ENCODE results near the gene RNF220. TPM values are rescaled to one million over a fixed set of nuclear protein-coding genes. Genes with fewer than 3 reads are reported as not detected.

The RNF220 gene
- total and polyA plus RNA-seq, 11 donors: 54.2 to 108 (median 62.4) TPM

- peaks cover 0 to 21% (median 0%) of the 10 kb centered on the region in 12 donors for H3K4me1 ChIP-seq
- intact Hi-C loops (cut with DNase I): no loop called here
- H3K27ac ChIP-seq: no peak overlapping the region
- no peaks in the 10 kb centered on the region for H3K9me3 ChIP-seq
- DNase-seq (no peak), ATAC-seq (no peak)
- H3K4me3 ChIP-seq: no peak overlapping the region
- 91 to 99% (median 95%) methylated on average over 4 of the region's 4 CpGs for WGBS, 4 donors
- H3K27me3 ChIP-seq: no peaks in the 10 kb centered on the region
- TF ChIP-seq POLR2A (IDR thresholded peaks at IDR 0.05) (no peak), CTCF (IDR thresholded peaks at IDR 0.05) (no peak)
- H3K36me3 ChIP-seq: no peaks in the 10 kb centered on the region
These were observed 280.2 kb downstream of the RNF220 start for GRCh38 chr1:44685218-44685617.

DNA sequence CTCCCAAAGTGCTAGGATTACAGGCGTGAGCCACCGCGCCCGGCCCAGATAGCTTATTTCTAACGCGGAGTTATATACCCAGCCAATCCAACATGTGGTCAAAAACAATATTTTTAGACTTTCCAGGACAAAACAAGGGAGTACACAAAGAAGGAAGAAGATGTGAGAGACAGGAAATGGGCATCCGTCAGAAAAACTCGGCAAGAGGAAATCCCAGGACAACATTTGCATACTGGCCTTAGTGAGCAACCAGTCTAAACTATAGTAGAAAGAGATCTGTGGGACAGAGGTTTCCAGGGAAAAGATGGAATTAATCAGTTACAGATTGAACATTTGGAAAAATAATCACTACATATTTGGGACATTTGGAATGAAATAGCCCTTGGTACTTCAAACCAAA, 280.8 kb downstream of the RNF220 start:
- WGBS, 4 donors: 72 to 83% (median 79%) methylated on average over 8 of the region's 8 CpGs
- H3K4me1 ChIP-seq: peaks cover 0 to 21% (median 0%) of the 10 kb centered on the region in 12 donors
- no peaks in the 10 kb centered on the region for H3K36me3 ChIP-seq
- no peak overlapping the region for H3K27ac ChIP-seq
- no peak for DNase-seq
- intact Hi-C loops (cut with DNase I): no loop called here
- no peak for ATAC-seq
- no peak overlapping the region for H3K4me3 ChIP-seq
- no peaks in the 10 kb centered on the region for H3K9me3 ChIP-seq
- no peak for TF ChIP-seq POLR2A (IDR thresholded peaks at IDR 0.05)
- no peak for TF ChIP-seq CTCF (IDR thresholded peaks at IDR 0.05)
- no peaks in the 10 kb centered on the region for H3K27me3 ChIP-seq

DNA sequence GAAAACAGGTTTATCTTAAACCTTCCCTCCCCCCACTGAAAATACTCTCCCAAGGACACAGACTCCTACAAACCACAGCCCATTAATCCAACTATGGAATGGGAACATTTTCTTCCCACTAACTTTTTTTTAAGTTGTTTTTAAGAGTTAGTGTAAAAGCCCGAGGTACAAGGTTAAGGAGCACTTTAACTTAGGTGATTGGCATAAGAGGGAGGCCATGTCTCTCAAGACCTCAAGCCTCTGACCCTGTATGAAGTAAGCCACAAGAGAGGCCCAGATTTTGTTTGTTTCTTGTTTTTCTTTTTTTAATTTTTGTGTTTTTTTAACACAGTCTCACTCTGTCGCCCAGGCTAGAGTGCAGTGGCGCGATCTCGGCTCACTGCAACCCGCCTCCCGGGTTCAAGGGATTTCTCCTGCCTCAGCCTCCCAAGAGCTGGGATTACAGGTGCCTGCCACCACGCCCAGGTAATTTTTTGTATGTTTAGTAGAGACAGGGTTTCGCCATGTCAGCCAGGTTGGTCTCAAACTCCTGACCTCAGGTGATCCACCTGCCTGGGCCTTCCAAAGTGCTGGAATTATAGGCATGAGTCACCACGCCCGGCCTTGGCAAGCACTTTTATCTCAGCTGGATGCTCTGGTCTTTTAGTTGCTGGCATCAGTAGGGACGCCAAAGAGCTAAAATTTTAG, 283.8 kb downstream of the RNF220 start:
- Histone ChIP-seq H3K4me1 (peaks cover 0 to 21% (median 0%) of the 10 kb centered on the region in 12 donors), H3K9me3 (no peaks in the 10 kb centered on the region), H3K27me3 (no peaks in the 10 kb centered on the region), H3K4me3 (no peak overlapping the region), H3K27ac (no peak overlapping the region), H3K36me3 (no peaks in the 10 kb centered on the region)
- ATAC-seq (no peak), DNase-seq (no peak)
- TF ChIP-seq CTCF (IDR thresholded peaks at IDR 0.05): no peak
- TF ChIP-seq POLR2A (IDR thresholded peaks at IDR 0.05): no peak
- intact Hi-C loops (cut with DNase I): no loop called here
- whole genome bisulfite sequencing, 4 donors: 87 to 92% (median 89%) methylated on average over 12 of the region's 12 CpGs

DNA sequence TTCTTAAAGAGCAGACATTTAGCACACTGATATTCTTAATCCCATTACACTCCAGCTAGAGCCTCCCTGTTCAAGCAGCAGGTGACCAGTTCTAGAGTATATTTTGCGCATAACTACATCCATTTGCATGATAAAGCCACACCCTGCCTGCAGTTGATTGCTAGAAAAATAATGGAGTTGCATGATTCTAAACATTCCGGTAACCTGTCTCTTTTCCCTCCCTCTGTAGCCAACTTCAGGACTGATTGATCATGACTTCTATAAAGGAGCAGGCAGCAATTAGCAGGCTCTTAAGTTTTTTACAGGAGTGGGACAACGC, 284.4 kb downstream of the RNF220 start:
- no peaks in the 10 kb centered on the region for H3K9me3 ChIP-seq
- WGBS, 4 donors: 76 to 86% (median 82%) methylated on average over 3 of the region's 3 CpGs
- DNase-seq (no peak), ATAC-seq (no peak)
- H3K4me1 ChIP-seq: peaks cover 0 to 18% (median 0%) of the 10 kb centered on the region in 12 donors
- H3K36me3 ChIP-seq: no peaks in the 10 kb centered on the region
- no peak overlapping the region for H3K27ac ChIP-seq
- intact Hi-C loops (cut with DNase I): no loop called here
- H3K4me3 ChIP-seq: no peak overlapping the region
- no peaks in the 10 kb centered on the region for H3K27me3 ChIP-seq
- TF ChIP-seq POLR2A (IDR thresholded peaks at IDR 0.05) (no peak), CTCF (IDR thresholded peaks at IDR 0.05) (no peak)

Data from heart left ventricle (tissue), 16 donors.